Measurements from ENCODE around the gene MRPS30.
"Not testable (repeated sequence)": the region's sequence is repeated elsewhere in the genome, so short reads cannot be mapped to it uniquely, and the experiment has no call there.

DNA sequence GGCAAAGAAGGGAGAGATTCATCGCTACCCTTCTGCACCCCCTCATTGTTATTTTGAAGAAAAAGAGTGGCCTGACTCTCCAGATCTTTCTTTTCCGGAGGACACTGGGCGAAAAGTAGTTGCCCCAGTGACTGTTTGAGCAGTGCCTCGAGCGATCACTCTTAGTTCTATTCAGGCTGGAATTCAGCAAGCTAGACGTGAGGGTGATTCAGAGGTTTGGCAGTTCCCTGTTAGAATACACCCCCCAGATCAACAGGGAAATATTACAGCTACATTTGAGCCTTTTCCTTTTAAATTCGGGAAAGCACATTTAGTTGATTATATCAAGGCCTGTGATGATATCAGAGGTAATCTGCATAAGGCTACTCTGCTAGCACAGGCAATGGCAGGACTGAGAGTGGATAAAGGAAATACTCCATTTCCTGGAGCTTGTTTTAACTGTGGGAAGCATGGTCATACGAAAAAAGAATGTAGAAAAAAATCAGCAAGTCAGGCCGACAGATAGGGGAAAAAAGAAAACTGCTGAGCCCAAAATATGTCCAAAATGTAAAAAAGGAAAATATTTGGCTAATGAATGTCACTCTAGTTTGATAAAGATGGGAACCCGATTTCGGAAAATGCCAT lies 19.3 kb upstream of the MRPS30 start:
- not testable (repeated sequence) for TF ChIP-seq CTCF (conservative IDR thresholded peaks at IDR 0.05; ENCODE audit: low read length); EZH2phosphoT487 (IDR thresholded peaks at IDR 0.05; ENCODE audit: borderline replicate concordance, low read depth, low read length)
